ENCODE data around the gene WDR54. TPM values are rescaled to one million over a fixed set of nuclear protein-coding genes. Genes with fewer than 3 reads are reported as not detected.
A peak's percentile ranks its signal among the peaks of the same experiment; 100 is the strongest.

Gene WDR54
- total and polyA plus RNA-seq, 3 donors from 2014 or later = 27.5 to 90.6 (median 31.7) TPM

DNA sequence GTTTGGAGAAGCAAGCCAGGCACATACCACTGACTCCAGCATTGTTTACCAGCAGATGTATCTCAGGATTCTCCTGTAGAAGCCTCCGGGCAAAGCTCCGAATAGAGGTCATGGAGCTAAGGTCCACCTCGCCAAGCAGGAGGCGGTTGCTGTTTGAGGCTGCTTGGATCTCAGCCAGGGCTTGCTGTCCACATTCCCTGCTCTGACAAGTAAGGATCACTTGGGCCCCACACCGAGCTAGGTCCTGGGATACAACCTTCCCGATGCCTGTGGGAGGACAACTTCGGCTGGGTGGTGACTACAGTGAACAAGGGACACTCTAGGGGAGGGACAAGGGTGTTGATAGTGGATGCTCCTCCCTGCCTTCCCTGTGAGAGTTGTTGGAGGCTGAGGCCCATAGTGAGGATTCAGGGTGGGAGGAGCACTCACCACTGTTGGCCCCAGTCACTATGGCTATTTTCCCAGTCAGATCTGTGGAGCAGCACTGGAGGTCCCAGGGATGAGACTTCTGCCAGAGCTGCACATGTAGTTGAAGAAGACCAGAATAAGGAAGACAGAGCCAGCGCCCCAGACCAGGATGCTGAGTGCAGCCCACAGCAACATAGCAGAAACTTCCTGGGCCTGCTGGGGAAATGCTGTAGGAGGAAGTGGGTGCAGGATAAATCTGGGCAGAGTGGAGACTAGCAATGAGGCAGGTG is 8.4 kb upstream of the WDR54 start:
- no peaks in the 10 kb centered on the region for H3K9me3 ChIP-seq
- no peak overlapping the region for H3K27ac ChIP-seq
- no peak overlapping the region for H3K4me3 ChIP-seq
- 47 to 49% methylated on average over 8 of the region's 8 CpGs for WGBS, 2 donors
- H3K27me3 ChIP-seq = no peaks in the 10 kb centered on the region
- TF ChIP-seq, protein P1, sequence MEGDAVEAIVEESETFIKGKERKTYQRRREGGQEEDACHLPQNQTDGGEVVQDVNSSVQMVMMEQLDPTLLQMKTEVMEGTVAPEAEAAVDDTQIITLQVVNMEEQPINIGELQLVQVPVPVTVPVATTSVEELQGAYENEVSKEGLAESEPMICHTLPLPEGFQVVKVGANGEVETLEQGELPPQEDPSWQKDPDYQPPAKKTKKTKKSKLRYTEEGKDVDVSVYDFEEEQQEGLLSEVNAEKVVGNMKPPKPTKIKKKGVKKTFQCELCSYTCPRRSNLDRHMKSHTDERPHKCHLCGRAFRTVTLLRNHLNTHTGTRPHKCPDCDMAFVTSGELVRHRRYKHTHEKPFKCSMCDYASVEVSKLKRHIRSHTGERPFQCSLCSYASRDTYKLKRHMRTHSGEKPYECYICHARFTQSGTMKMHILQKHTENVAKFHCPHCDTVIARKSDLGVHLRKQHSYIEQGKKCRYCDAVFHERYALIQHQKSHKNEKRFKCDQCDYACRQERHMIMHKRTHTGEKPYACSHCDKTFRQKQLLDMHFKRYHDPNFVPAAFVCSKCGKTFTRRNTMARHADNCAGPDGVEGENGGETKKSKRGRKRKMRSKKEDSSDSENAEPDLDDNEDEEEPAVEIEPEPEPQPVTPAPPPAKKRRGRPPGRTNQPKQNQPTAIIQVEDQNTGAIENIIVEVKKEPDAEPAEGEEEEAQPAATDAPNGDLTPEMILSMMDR (IDR thresholded peaks at IDR 0.05) = no peak
- TF ChIP-seq POLR2A (IDR thresholded peaks at IDR 0.05) = no peak
- H3K4me1 ChIP-seq = peaks cover 31% of the 10 kb centered on the region
- H3K36me3 ChIP-seq (ENCODE audit: low read depth, missing control alignments) = no peaks in the 10 kb centered on the region
- intact Hi-C loops (cut with DNase I; ENCODE audit: low total_unique reads) = no loop called here
- DNase-seq = peak; percentile 77

DNA sequence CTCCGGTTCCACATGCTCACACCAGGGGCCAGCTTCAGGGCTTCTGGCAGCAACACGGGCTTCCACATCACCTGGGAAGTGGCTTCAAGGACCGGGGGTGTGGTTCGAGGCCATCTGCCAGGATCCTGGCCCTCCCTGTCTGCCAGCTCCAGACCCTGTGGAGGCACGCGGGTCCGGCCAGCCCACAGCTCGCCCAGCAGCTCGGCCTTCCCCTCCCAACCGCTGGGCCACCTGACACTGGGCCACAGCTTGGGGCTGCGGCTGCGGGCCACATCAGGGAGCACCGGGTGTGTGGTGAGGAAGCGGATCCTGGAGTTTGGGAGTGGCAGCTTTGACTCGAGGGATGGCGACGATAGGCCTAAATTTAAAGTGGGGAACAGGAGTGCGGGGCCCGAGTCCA is 7.1 kb upstream of the WDR54 start:
- Histone ChIP-seq H3K4me3 (peak overlapping the region; percentile 47 to 51), H3K4me1 (peaks cover 31% of the 10 kb centered on the region), H3K27ac (peak overlapping the region in 1 of 2 donors; percentile 11), H3K36me3 (ENCODE audit: low read depth, missing control alignments) (no peaks in the 10 kb centered on the region), H3K9me3 (no peaks in the 10 kb centered on the region), H3K27me3 (no peaks in the 10 kb centered on the region)
- WGBS, 2 donors = 30 to 36% methylated on average over 8 to 18 of the region's 19 CpGs
- no peak for DNase-seq
- intact Hi-C loops (cut with DNase I; ENCODE audit: low total_unique reads) = no loop called here
- TF ChIP-seq, protein P1 (IDR thresholded peaks at IDR 0.05) = no peak
- no peak for TF ChIP-seq POLR2A (IDR thresholded peaks at IDR 0.05)

DNA sequence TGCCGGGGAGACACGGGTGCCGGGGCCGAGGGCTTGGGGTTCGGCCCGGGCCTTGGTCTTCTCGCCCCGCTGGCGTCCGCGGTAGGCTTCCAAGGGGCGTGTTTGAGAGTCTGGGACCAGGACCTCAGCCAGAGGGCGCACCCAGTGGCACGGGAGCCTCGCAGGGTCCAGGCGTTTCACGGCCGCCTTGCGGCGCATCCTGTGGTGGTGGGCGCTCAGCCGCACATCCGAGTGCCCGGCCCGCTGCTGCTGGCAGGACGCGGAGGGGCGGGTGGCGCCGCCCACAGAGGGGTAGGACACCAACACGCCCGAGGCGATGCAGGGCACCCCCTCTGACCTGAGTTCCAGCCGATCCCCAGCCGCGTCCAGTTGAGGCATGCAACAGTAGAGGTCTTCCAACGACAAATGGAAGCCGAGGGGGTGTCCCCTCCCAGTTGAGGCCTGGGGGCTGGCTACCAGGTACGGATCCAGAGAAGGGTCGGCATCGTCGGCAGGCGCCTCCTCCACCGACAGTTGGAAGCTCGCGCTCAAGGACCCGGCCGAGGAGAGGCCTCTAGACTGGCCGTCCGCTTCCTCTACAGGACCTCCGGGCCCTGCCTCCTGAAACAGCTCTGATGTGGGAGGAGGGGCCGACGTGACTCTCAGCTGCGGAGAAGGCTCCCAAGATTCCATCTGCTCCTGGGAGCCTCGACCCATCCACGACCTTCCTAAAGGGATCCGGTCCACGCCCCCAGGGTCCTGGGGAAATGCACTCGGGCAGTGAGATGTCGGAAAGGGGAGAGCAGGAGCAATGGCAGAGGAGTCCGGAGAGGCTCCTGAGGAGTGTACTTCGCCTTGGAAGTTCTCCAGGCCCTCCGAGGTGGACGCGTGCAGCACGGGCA is 6.4 kb upstream of the WDR54 start:
- 10% methylated on average over 59 of the region's 66 CpGs; no CpG with 5 or more reads in 1 of the 2 donors for WGBS, 2 donors
- H3K36me3 ChIP-seq (ENCODE audit: low read depth, missing control alignments) = no peaks in the 10 kb centered on the region
- H3K4me3 ChIP-seq = peak overlapping the region; percentile 47 to 51
- H3K9me3 ChIP-seq = no peaks in the 10 kb centered on the region
- no peaks in the 10 kb centered on the region for H3K27me3 ChIP-seq
- intact Hi-C loops (cut with DNase I; ENCODE audit: low total_unique reads) = no loop called here
- peak overlapping the region in 1 of 2 donors; percentile 11 for H3K27ac ChIP-seq
- no peak for TF ChIP-seq POLR2A (IDR thresholded peaks at IDR 0.05)
- TF ChIP-seq, protein P1 (IDR thresholded peaks at IDR 0.05) = no peak
- peak; percentile 57 for DNase-seq
- H3K4me1 ChIP-seq = peaks cover 31% of the 10 kb centered on the region

DNA sequence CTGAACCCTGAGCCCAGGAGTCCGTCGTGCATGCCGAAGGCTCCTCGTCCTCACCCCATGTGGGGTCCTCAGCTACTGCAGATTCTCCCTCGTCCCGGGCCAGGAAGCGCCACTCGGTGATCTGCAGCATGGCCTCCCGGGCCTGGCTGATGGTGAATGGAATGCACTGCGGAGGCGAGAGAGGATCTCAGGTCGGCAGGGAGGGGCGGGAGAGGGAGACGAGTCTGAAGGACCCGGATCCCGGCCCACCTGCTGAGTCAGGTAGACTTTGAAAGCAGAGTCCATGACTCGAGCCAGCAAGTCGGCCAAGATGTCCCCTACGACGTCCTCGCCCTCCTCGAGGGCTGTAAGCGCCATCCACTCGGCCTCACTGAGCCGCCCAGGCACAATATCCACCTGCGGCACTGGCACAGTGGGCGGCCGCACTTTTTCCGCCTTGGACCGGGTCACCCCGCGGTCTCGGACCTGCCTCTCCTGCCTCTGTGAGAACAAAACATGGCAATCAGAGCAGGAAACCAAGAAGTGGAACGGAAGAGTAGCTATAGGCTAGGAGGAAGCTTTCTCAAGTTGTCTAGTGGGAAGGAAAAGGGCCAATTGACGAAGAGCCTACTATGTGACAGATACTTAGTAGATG is 5.7 kb upstream of the WDR54 start:
- 40 to 61% methylated on average over 9 to 35 of the region's 35 CpGs for WGBS, 2 donors
- intact Hi-C loops (cut with DNase I; ENCODE audit: low total_unique reads) = no loop called here
- no peak overlapping the region for H3K27ac ChIP-seq
- no peak for DNase-seq
- no peaks in the 10 kb centered on the region for H3K27me3 ChIP-seq
- no peaks in the 10 kb centered on the region for H3K36me3 ChIP-seq (ENCODE audit: low read depth, missing control alignments)
- H3K4me1 ChIP-seq = peaks cover 31% of the 10 kb centered on the region
- H3K9me3 ChIP-seq = no peaks in the 10 kb centered on the region
- TF ChIP-seq, protein P1 (IDR thresholded peaks at IDR 0.05) = no peak
- no peak for TF ChIP-seq POLR2A (IDR thresholded peaks at IDR 0.05)
- H3K4me3 ChIP-seq = peak overlapping the region; percentile 47 to 51
